ENCODE measurements around the gene SASH1. TPM values are rescaled to one million over a fixed set of nuclear protein-coding genes. Genes with fewer than 3 reads are reported as not detected.

SASH1 gene
- total RNA-seq, 1 experiment from 2014 or later = 33.2 TPM

DNA sequence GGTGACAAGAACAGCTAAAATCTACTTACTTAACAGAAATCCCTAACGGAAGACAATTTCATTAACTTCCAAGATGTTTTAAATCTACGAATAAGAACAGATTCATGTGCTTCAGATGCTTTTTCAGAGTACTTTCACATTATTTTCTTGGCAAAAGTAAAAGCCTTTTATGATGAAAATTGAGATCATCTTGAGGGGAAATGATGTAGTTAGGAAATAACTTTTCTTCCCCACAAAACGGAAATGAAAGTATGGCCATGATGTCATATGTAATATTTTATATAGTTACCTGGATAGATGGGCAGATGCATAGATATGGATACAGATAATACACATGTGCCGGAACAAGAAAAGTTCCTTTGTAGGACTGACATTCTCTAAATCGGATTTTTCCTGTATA lies 32.8 kb downstream of the SASH1 start:
- Mint-ChIP-seq H3K27ac (no peak overlapping the region; a peak in 1 of 7 replicates), H3K9me3 (peaks cover 0 to 2% of the 10 kb centered on the region in 2 experiments; a peak in 1 of 5 replicates), H3K27me3 (ENCODE audit: low read depth) (no peaks in the 10 kb centered on the region), H3K36me3 (ENCODE audit: insufficient read depth in 1 of 3, low read depth in 3 of 3) (peaks cover 2 to 6% (median 4%) of the 10 kb centered on the region in 3 experiments; a peak in 5 of 7 replicates), H3K4me1 (peaks cover 21 to 24% of the 10 kb centered on the region in 2 experiments), H3K4me3 (no peak overlapping the region)
- Histone ChIP-seq H2AFZ (ENCODE audit: low read length) (no peak overlapping the region), H3K79me2 (ENCODE audit: insufficient read depth, low read length) (no peaks in the 10 kb centered on the region; the same call in 1 of the 2 replicates), H3K56ac (ENCODE audit: insufficient read length, low read depth, low read length) (no peak overlapping the region), H3K23ac (ENCODE audit: insufficient read length, low read depth, low read length) (no peak overlapping the region), H2BK20ac (ENCODE audit: low read depth, low read length, poor library complexity, severe bottlenecking) (no peak overlapping the region), H4K20me1 (ENCODE audit: control insufficient read depth, insufficient read depth, insufficient read length) (no peaks in the 10 kb centered on the region), H2BK120ac (ENCODE audit: low read depth, low read length, poor library complexity, severe bottlenecking) (no peak overlapping the region), H4K5ac (ENCODE audit: insufficient read length, low read depth, low read length) (no peak overlapping the region), H3K9ac (ENCODE audit: extremely low read depth, insufficient read length, low read length) (no peak overlapping the region), H3K4ac (ENCODE audit: low read depth, low read length) (no peak overlapping the region), H3K27me3 (ENCODE audit: insufficient read depth, low read length) (no peaks in the 10 kb centered on the region), H3T11ph (ENCODE audit: low read length) (no peak overlapping the region), H3K14ac (ENCODE audit: insufficient read depth, low read length) (no peak overlapping the region), H3K18ac (ENCODE audit: insufficient read length, low read depth, low read length) (no peak overlapping the region), H3K27ac (ENCODE audit: insufficient read length, low read depth, low read length) (no peak overlapping the region), H4K8ac (replicated peaks; ENCODE audit: insufficient read length, low read depth, low read length) (no peak overlapping the region), H2AK5ac (ENCODE audit: insufficient read length, low read length) (no peak overlapping the region), H3K23me2 (ENCODE audit: insufficient read length, low read depth, low read length, poor library complexity, severe bottlenecking) (no peaks in the 10 kb centered on the region), H3K4me1 (ENCODE audit: insufficient read depth, low read length) (no peaks in the 10 kb centered on the region; the same call in 1 of the 2 replicates), H3K79me1 (ENCODE audit: insufficient read depth, low read depth, low read length, poor library complexity, severe bottlenecking) (no peaks in the 10 kb centered on the region), H3K9me3 (ENCODE audit: control insufficient read depth, low read depth, low read length) (no peaks in the 10 kb centered on the region), H2BK5ac (ENCODE audit: insufficient read length, low read length) (no peak overlapping the region), H2BK12ac (ENCODE audit: insufficient read length, low read depth, low read length) (no peak overlapping the region), H4K91ac (ENCODE audit: insufficient read length, low read depth, low read length) (no peak overlapping the region), H3K4me2 (ENCODE audit: insufficient read depth, insufficient read length, low read length) (no peak overlapping the region), H2BK15ac (ENCODE audit: low read depth, low read length) (no peak overlapping the region)
- TF ChIP-seq CTCF (conservative IDR thresholded peaks at IDR 0.05) = no peak
- no peak for DNase-seq
- WGBS (ENCODE audit: extremely low coverage, insufficient read length, low lambda C conversion rate) = no CpG with 5 or more reads among the region's 5 CpGs
